ENCODE measurements around the gene BEST3. TPM values are rescaled to one million over a fixed set of nuclear protein-coding genes. Genes with fewer than 3 reads are reported as not detected.

BEST3 gene
- total and polyA plus RNA-seq, 2 experiments from 2014 or later, result 0.34 to 0.60 TPM

DNA sequence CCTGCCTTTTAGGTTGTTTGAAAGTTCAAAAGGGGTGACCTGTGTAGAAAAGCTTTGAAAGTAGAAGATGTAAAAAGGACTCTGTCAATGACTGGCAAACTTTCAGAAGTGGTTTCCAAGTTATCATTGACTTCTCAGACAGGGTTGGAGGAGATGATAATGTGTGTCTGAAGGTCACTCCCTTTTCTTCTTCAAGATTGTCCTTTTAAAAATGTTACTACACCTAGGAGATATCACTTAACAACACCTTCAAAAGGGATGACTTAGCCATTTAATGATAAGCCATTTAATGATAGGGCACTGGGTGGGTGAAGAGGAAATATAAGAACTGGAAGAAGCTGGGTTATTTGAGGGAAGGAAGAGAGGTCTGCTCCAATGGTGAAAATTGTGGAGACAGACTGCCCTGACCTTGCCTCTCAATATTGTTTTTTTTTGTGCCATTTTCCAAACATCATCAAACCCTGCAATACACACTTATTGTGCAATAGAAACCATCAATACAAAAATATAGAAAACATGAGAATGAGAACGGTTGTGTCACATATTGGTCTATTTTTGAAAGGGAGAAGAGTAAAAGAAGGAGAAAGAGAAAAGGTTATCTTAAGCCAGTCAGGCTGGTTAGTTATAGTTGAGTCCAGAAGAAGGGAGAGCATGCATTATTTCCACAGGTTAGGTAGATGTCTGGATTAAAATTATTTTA is 38.8 kb downstream of the BEST3 start:
- H3K9me3 ChIP-seq (ENCODE audit: low read depth), result no peaks in the 10 kb centered on the region
- H3K27ac ChIP-seq, result no peak overlapping the region
- DNase-seq (ENCODE audit: low spot score), result no peak
- no peak overlapping the region for H3K4me2 ChIP-seq
- no peak overlapping the region for H3K4me3 ChIP-seq
- no peak for TF ChIP-seq EZH2 (IDR thresholded peaks at IDR 0.05; ENCODE audit: borderline replicate concordance)
- TF ChIP-seq, protein P1, sequence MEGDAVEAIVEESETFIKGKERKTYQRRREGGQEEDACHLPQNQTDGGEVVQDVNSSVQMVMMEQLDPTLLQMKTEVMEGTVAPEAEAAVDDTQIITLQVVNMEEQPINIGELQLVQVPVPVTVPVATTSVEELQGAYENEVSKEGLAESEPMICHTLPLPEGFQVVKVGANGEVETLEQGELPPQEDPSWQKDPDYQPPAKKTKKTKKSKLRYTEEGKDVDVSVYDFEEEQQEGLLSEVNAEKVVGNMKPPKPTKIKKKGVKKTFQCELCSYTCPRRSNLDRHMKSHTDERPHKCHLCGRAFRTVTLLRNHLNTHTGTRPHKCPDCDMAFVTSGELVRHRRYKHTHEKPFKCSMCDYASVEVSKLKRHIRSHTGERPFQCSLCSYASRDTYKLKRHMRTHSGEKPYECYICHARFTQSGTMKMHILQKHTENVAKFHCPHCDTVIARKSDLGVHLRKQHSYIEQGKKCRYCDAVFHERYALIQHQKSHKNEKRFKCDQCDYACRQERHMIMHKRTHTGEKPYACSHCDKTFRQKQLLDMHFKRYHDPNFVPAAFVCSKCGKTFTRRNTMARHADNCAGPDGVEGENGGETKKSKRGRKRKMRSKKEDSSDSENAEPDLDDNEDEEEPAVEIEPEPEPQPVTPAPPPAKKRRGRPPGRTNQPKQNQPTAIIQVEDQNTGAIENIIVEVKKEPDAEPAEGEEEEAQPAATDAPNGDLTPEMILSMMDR (IDR thresholded peaks at IDR 0.05; ENCODE audit: poor library complexity), result no peak
- no peak for TF ChIP-seq EZH2phosphoT487 (IDR thresholded peaks at IDR 0.05; ENCODE audit: low read depth, severe bottlenecking, unreplicated experiment)
- no peaks in the 10 kb centered on the region for H3K27me3 ChIP-seq
- no peaks in the 10 kb centered on the region for H3K36me3 ChIP-seq (replicated peaks; ENCODE audit: insufficient read depth, low read depth)
- no peaks in the 10 kb centered on the region for H3K79me2 ChIP-seq
- 88% methylated on average over 1 of the region's 1 CpG for WGBS (ENCODE audit: low lambda C conversion rate, missing lambda C conversion rate)
- H4K20me1 ChIP-seq (ENCODE audit: insufficient read depth, poor library complexity, severe bottlenecking), result no peaks in the 10 kb centered on the region
- H3K4me1 ChIP-seq (ENCODE audit: insufficient read depth), result peaks cover 7% of the 10 kb centered on the region
- H2AFZ ChIP-seq, result no peak overlapping the region
- H3K9me2 ChIP-seq (replicated peaks; ENCODE audit: insufficient read depth), result no peaks in the 10 kb centered on the region

DNA sequence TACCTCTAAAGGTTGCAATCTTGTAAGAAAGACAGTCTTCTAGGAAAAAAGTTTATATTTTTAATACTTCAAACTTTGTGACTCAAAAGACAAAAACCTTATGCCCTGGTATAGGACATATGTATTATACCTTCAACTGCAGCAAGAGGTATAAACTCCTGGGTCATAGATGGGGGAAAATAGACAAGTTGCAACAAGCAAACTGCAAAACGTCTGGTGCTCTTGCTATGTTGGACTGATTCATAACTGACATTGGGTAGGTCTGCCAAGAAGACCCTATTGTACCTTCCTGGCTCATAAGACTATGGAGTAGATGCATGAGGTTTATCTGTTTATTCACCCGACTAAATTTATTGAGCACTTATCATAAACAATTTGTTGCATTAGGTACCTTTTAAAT is 40.9 kb downstream of the BEST3 start:
- H2AFZ ChIP-seq, result no peak overlapping the region
- H4K20me1 ChIP-seq (ENCODE audit: insufficient read depth, poor library complexity, severe bottlenecking), result no peaks in the 10 kb centered on the region
- TF ChIP-seq EZH2phosphoT487 (IDR thresholded peaks at IDR 0.05; ENCODE audit: low read depth, severe bottlenecking, unreplicated experiment) (no peak), EZH2 (IDR thresholded peaks at IDR 0.05; ENCODE audit: borderline replicate concordance) (no peak)
- TF ChIP-seq, protein P1 (IDR thresholded peaks at IDR 0.05; ENCODE audit: poor library complexity), result no peak
- no peaks in the 10 kb centered on the region for H3K27me3 ChIP-seq
- no peak overlapping the region for H3K4me3 ChIP-seq
- no peaks in the 10 kb centered on the region for H3K79me2 ChIP-seq
- H3K4me2 ChIP-seq, result no peak overlapping the region
- no peak overlapping the region for H3K27ac ChIP-seq
- H3K9me2 ChIP-seq (replicated peaks; ENCODE audit: insufficient read depth), result no peaks in the 10 kb centered on the region
- no peak for DNase-seq (ENCODE audit: low spot score)
- 72% methylated on average over 2 of the region's 2 CpGs for WGBS (ENCODE audit: low lambda C conversion rate, missing lambda C conversion rate)
- peaks cover 11% of the 10 kb centered on the region for H3K4me1 ChIP-seq (ENCODE audit: insufficient read depth)
- H3K9me3 ChIP-seq (ENCODE audit: low read depth), result no peaks in the 10 kb centered on the region
- no peaks in the 10 kb centered on the region for H3K36me3 ChIP-seq (replicated peaks; ENCODE audit: insufficient read depth, low read depth)

DNA sequence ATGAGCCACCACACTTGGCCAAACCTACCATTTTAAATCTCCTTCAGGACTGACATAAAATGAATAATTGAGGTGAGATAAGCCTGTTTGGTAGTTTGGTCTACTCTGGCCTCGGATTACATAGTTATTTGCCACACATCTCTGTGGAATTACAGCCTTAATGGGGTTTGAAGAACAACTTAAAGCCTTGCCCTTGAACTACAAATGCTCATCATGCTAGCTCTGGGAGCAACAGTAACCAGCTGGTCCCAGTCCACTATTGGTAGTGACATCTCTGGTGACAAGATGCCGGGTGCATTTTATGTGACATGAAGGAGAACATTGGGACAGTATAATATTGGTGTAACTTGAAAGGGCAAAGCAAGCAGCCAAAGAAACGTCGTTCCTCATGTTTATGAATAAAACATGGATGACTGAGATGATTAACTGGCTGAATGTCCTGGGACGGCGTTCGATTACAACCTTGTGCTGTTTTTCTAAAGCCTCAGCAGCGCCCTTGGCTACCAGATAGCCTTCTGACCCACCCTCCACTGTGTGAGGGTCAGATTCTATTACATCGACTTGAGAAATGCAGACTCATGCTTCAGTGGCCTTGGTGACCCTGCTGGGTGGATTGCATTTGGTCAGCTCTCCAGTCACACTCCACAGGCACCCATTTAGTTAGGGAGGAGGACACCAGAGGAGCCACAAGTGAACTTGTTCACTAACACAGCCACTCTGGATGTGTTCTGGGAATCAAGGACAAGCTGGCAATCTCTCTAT is 41.5 kb downstream of the BEST3 start:
- TF ChIP-seq, protein P1 (IDR thresholded peaks at IDR 0.05; ENCODE audit: poor library complexity), result no peak
- TF ChIP-seq EZH2 (IDR thresholded peaks at IDR 0.05; ENCODE audit: borderline replicate concordance) (no peak), EZH2phosphoT487 (IDR thresholded peaks at IDR 0.05; ENCODE audit: low read depth, severe bottlenecking, unreplicated experiment) (no peak)
- Histone ChIP-seq H3K79me2 (no peaks in the 10 kb centered on the region), H3K4me2 (no peak overlapping the region), H3K4me3 (no peak overlapping the region), H3K27me3 (no peaks in the 10 kb centered on the region), H4K20me1 (ENCODE audit: insufficient read depth, poor library complexity, severe bottlenecking) (no peaks in the 10 kb centered on the region), H3K27ac (no peak overlapping the region), H2AFZ (no peak overlapping the region), H3K36me3 (replicated peaks; ENCODE audit: insufficient read depth, low read depth) (no peaks in the 10 kb centered on the region), H3K9me2 (replicated peaks; ENCODE audit: insufficient read depth) (no peaks in the 10 kb centered on the region), H3K4me1 (ENCODE audit: insufficient read depth) (peaks cover 11% of the 10 kb centered on the region), H3K9me3 (ENCODE audit: low read depth) (no peaks in the 10 kb centered on the region)
- WGBS (ENCODE audit: low lambda C conversion rate, missing lambda C conversion rate), result 86% methylated on average over 9 of the region's 9 CpGs
- no peak for DNase-seq (ENCODE audit: low spot score)

Measured in hepatocyte (in vitro differentiated cells).